ENCODE results near the gene CCDC144A.
"Not testable (repeated sequence)": the region's sequence is repeated elsewhere in the genome, so short reads cannot be mapped to it uniquely, and the experiment has no call there.

CCDC144A gene

DNA sequence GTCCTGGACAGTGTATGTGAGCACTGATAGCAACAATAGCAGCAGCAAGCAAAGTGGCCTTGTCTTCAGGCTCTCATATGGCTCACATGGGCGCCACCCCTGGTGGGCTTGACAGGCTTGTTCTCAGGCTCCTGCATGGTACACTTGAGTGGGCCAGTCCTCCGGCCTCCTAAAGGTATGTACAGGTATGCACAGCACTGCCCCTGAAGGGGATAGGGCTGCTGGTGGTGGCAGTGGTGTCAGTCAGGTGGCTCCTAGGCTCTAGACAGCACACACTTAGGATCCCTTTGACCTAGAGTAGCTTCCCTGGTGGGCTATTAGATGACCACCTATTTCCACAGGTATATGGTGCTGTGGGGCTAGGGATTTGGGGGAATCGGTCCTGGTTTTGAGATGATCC lies 67.5 kb downstream of the CCDC144A start:
- not testable (repeated sequence) for DNase-seq (ENCODE audit: low spot score)

DNA sequence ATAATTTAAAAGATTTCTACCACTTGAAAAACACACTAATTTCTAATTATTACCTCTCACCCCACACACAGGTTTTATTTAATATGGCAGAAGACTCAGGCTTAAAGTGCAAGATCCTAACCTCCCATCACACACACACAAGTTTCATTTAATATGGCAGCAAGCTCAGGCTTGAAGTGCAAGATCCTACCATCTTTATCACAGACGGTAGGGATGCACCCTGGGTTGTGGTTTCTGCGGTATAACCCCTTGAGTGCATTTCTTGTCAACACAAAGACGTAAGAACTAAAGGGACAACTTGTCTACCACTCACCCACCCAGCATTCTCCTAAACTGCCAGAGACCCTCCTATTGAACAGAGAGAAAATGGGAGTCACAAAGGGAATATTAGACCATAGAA lies 68.1 kb downstream of the CCDC144A start:
- DNase-seq (ENCODE audit: low spot score), result not testable (repeated sequence)

DNA sequence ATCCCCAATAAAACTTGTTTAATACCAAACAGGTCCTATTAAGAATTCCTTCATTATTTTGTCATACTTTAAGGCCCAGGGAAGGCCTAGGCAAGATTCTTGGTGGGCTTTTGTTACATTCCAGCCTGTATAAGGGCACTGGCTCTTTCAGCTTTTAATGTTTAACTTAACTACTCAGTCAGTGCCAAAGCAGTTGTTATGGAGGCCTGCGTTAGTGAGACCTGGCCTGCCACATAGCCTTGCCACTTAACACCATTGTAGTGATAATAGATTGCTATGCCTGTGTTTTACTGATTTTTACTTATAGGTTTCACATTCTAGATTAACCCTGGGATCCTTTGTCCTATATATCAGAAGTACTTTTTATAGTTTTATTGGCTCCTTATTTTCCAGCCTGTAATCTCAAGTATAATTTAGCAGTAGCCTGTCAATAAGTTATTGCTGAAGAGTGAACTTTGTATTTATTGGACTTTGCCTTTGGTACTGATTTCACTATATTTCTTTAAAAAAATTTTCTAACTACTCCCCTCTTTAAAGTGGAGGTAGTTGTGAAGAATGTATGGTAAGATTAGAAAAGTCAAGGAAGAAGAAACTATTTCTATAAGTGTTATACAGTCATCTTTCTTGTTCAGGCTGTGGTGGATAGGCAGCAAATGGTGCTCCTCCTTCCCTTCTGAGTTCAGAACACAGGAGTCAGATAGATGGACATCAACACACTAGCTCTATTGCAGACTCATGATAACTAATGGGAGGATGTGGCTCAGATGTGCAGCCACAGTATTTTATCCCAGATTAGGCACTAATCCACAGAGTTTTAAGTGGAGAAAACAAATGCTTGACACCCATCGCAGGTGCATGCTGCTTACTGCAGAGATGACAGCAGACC lies 78.5 kb downstream of the CCDC144A start:
- DNase-seq (ENCODE audit: low spot score), result not testable (repeated sequence)

DNA sequence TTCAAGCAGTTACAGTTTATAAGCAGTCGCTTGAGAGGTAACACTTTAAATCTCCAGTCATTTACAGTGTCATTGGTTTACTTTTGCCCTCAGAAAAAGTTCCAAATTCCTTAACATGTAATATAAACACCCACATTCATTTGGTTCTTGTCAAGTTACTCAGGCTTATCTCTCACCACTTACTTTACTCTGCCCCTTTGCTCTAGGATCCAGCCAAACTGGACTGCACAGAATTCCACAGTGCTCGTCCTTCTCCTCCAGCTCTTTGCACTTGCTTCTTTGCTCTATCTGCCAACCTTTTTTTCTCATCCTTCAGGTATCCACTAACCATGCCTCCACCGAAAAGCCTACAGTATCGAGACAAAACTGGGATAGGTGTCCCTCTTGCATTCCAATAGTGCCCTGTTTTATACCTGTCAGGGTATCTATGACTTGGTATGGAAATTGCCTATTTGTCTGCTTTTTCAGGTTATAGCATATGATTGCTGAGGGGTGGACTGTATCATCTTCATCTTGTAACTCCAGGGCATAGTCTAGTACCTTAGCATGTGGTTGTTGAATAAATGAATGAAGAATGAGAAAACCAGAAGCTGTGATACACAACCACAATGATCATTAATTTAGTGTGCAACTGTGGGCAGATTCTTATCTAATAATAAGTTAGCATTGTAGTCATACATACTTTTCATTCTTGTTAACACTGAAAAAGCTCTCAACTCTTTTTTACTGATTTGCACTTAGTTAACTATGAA lies 82.5 kb downstream of the CCDC144A start:
- not testable (repeated sequence) for DNase-seq (ENCODE audit: low spot score)

DNA sequence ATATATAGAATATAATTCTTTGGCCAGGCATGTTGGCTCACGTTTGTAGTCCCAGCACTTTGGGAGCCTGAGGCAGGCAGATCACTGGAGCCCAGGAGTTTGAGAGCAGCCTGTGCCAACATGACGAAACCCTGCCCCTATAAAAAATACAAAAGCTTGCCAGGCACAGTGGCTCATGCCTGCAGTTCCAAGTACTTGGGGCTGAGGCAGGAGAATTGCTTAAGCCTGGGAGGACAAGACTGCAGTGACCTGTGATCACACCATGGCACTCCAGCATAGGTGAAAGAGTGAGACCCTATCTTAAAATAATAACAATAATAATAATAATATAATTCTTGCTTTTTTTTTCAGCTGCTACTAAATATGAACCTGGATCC lies 83.1 kb downstream of the CCDC144A start:
- not testable (repeated sequence) for DNase-seq (ENCODE audit: low spot score)

DNA sequence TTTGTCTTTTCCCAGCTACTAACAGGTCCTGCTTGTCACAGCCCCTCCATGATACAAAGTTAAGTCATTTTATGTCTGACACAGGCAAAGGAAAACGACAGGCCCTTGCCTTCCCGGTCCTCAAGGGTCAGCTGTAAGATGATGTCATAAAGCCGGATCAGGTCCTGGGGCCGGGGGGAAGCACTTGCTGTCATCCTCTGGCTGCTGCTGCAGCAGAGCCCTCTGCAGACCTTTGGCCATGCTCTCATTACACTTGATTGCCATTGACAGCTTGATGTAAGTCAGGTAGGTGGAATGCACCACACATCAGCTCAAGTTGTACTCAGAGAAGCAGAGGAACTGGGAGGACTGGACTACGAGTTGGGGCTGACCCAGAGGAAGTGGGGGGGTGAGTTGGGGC lies 97.8 kb downstream of the CCDC144A start:
- DNase-seq (ENCODE audit: low spot score), result not testable (repeated sequence)

DNA sequence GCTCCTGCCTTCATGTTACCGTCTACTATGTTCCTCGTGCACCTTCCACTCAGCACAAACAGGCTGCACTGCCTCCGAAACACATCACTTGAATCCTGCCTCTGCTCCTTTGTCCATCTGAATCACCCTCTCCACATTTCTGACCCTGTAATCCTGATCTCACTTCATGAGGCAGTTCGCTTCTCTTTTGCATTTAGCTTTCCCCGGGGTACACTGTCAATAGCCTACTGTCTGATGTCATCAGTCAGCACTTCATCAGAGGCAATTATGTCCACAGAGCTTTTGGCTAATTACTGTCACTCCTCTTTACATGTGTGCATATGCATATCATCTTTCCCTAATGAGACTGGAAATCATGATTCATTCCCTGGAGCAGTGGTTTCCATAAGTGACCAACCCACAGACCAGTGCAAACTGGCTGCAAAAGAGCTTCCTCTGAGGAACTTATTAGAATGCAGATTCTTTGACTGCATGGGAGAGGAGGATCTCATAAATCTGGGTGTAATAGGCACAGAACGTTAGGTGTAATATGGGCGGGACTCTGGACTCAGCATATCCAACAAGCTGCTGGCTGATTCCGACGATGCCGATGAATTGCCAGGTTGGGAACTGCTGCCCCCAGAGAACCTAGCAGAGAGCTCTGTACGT lies 99.0 kb downstream of the CCDC144A start:
- not testable (repeated sequence) for DNase-seq (ENCODE audit: low spot score)

DNA sequence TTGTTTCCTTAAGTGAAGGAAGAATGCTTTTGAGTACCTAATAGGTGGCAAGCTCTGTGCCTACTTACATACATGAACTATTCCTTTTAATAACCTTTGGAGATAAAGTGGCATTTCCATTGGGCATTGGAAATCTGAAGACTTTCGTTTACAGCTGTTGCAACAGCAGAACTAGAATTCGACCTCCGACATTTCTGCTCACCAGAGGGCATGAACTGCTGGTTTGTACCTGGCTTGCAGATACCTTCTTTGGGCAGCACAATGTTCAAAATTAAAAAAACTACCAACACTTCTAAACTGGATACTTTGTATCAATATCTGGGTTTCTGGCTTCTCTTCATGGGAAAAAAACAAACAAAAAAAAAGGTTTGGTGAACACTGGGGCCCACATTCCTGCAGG lies 99.6 kb downstream of the CCDC144A start:
- DNase-seq (ENCODE audit: low spot score), result not testable (repeated sequence)

DNA sequence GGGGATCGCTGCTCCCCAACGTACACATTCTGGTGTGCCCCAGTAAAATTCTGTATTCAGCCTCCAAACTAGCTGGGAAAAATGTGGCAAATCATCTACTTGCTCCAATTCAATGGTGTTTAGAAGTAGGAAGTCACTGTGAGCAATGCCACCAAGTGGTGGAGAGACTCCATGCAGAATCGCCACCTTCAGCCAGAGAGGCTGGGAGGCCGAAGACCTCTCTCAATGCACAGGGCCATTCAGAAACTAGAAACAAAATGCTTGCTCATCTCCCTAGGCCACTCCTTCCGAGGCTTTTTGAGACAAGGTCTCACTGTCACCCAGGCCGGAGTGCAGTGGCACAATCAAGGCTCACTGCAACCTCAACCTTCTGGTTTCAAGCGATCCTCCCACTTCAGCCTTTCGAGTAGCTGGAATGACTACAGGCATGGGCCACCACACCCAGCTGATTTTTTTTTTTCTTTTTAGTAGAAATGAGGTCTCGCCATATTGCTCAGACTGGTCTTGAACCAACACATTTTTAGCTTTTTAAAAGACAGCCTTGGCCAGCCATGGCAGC lies 100.4 kb downstream of the CCDC144A start:
- DNase-seq (ENCODE audit: low spot score), result not testable (repeated sequence)

DNA sequence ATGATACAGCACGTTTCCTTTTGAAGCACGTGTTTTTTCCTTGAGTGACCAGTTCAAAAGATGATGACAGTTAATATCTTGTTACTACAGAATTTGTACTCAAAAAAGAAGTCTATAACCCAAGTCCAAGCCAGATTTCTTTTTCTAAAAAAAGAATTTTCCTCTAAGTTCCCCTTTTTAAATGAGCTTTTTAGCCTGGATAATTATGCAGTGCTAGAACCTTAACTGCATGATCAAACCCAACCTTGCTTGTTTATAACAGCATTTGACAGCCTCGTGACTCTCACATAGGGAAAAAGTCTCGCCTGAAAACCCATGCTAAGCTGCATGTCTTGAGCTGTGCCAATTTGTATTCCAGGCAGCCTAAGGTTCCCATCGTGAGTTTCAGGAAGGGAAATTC lies 104.2 kb downstream of the CCDC144A start:
- not testable (repeated sequence) for DNase-seq (ENCODE audit: low spot score)

DNA sequence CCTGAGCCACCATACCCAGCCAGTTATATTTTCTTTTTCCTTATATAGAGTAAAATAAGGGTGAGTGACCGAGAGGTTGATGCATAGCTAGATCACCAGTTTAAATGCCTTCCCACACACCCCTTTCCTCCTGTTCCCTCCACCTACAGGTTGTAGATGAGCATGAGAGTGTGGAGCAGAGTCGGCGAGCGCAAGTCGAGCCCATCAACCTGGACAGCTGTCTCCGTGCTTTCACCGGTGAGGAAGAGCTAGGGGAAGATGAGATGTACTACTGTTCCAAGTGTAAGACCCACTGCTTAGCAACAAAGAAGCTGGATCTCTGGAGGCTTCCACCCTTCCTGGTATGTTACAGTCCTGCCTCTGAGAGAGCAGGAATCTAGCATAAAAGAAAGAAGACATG lies 105.9 kb downstream of the CCDC144A start:
- not testable (repeated sequence) for DNase-seq (ENCODE audit: low spot score)

DNA sequence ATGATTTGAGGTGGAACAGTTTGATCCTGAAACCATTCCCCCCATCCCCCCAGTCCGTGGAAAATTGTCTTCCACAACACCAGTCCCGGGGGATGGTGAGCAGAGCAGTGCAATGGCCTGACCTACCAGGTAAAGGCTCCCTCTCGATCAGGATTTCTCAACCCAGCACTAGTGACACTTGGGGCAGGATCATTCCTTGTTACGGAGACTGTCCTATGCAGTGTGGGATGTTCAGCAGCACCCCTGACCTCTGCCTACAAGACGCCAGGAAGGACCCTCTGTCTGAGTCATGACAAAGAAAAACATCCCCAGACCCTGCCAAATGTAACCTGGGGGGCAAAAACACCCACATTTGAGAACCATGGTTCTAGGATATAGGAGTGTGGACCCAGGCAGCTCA lies 114.8 kb downstream of the CCDC144A start:
- not testable (repeated sequence) for DNase-seq (ENCODE audit: low spot score)

DNA sequence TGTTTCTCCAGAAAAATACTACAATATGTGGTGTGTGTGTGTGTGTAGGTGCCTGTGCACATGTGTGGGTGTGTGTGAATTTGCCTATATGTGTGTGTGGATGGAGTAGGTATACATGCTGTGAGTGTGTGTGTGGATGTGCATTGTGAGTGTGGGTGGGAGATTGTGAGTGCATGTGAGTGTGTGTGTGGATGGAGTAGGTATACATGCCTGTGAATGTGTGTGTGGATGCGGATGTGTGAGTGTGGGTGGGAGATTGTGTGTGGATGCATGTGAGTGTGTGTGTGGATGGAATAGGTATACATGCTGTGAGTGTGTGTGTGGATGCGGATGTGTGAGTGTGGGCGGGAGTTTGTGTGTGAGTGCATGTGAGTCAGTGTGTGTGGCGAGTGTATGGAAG lies 116.6 kb downstream of the CCDC144A start:
- DNase-seq (ENCODE audit: low spot score), result not testable (repeated sequence)

DNA sequence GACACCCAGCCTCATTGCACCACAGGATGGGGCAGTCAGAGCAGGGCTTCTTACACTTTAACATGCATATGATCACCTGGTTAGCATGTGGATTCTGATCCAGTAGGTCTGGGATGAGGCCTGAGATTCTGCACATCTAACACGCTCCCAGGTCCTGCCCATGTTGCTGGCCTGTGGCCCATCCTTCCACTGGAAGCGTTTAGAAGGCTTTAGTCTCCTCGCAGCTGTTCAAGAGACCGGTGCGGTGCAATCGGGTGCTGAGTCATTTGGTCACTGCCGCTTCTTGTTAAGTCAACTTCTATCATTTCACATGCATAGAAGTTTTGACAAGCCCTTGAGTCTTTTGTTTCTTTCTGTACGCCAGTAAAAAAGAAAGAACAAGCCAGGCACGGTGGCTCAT lies 117.6 kb downstream of the CCDC144A start:
- DNase-seq (ENCODE audit: low spot score), result not testable (repeated sequence)

DNA sequence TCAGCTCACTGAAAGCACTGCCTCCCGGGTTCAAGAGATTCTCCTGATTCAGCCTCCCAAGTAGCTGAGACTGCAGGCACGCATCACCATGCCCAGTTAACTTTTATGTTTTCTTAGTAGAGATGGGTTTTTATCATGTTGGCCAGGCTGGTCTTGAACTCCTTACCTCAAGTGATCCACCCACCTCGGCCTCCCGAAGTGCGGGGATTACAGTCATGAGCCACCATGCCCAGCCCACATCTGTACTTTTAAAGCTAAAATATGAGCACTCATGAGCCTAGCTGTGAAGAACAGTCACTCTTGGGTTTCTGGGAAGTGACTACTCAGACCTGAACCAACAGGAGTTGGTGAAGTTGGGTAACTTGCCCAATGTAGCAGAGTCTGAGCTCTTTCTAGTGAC lies 120.2 kb downstream of the CCDC144A start:
- not testable (repeated sequence) for DNase-seq (ENCODE audit: low spot score)

DNA sequence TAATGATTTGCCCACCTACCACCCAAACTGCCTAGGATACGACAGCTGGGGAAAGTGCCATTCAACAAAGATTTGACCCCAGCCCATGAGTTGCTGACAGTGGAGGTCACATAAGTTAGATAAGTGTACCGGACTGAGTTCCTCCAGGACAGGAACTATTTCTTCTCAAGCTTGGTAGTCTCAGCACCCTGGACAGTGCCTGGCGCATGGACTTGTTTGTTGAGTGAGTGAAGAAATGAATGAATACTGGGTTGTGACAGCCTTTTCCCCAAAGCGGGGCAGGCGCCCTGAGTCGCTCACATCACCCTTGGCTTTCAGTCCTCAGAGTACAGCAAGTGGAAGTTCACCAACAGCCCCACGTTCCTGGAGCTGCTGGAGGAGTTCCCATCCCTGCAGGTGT lies 122.1 kb downstream of the CCDC144A start:
- not testable (repeated sequence) for DNase-seq (ENCODE audit: low spot score)

DNA sequence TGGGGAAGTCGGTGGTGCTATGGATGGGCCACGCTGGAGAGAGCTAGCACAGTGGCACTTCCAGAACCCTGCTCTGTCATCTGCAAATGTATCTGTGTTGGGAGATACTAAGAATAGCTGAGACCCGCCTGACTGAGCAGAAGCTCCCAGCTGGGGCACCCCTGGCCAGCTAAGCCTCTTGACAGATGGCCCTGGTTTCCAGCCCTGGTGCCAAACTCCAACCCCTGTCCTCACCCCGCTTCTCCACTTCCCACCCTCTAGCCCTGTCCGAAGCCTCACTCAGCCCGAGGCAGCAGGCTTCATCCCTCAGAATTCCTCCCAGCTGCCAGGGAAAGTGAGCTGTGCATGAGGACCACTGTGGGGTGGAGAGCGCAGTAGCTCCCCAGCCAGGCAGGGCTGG lies 124.4 kb downstream of the CCDC144A start:
- DNase-seq (ENCODE audit: low spot score), result no peak

DNA sequence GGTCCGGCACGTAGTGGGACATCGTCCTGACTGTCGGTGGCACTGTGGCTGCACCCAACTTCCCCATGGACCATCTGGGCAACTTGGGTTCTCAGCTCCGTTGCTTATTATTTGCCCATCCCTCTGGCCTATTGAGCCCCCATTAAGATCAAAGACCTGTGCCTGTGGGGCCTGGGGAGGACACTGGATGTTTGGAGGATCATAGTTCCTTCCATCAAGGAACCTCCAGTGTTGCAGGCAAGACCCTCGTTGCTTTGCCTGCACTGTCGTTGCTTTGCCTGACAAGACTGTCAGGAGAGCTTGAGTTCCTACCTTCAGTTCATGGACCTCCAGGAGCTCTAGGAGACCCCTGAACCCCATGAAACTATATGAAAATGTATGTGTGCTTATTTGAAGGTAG lies 127.2 kb downstream of the CCDC144A start:
- DNase-seq (ENCODE audit: low spot score), result no peak

DNA sequence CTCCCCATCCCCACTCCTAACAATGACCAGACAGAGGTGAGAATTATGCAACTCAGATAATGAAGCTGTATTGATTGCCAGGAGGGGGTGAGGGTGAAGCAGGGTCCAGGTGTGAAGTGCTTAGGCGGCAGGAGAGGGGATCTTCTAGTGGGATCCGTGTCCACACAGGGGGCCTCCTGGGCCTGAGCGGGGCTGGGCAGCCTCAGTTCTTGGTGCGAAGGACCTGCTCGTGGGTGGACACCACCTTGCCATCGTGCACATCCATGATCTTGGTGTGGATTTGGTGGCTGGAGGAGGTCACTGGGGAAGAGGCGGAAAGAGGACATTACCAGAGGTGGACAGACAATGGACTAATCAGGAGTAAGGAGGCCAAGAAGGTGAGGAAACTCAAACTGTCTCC lies 127.9 kb downstream of the CCDC144A start:
- DNase-seq (ENCODE audit: low spot score), result not testable (repeated sequence)

DNA sequence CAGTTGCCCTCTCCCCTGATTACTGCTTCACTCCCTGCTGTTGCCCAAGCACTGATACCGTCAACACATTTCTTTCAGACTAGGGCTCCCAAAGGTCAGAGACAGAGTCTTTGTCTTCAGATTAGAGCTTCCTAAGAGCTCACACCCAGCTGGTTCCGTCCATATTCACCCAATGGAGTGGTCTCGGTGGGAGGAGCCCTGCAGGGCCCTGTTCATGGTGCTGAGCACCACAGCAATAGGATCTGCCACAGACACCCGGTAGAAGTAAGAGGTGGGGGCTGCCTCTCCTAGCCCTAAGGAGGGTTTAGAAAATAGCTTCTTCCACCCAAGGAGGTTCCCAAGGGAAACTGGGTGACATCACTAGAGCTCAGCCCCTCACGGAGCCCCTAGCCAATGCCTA lies 128.3 kb downstream of the CCDC144A start:
- no peak for DNase-seq (ENCODE audit: low spot score)

DNA sequence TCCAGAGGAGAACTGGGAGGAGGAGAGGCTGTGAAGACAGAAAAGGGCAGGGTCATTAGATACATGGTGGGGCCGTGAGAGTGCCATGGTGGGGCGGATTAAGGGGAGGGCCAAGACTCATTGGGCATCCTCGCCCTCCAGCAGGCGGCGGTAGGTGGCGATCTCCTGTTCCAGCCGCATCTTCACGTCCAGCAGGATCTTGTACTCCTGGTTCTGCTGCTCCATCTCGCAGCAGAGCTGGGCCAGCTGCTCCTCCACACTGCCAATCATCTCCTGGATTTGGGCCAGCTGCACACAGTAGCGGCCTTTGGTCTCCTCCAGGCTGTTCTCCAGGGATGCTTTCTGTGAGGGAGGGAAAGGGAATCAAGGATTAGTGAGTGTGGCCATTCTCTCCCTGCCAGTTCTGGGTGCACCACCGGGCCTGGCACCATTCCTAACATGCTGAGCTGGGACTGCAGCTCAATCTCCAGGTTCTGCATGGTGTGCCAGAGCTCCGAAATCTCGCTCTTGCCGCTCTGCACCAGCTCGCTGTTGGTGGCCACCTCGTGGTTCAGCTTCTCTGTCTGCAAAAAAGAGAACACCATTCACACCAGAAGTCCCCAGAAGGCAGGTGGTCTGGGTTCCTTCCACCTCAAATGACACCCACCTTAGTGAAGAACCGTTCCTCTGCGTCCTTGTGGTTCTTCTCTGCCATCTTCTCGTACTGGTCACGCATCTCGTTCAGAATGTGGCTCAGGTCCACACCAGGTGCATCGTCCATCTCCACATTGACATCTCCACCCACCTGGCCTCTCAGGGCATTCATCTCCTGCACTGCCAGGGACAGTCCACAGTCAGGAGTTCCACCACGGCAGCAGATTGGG lies 129.0 kb downstream of the CCDC144A start:
- DNase-seq (ENCODE audit: low spot score), result no peak
